ENCODE results near the gene OCA2.

OCA2 gene

GRCh38 chr15:27983496-27983895 lies 115.6 kb downstream of the OCA2 start:
- no peaks in the 10 kb centered on the region for H3K36me3 ChIP-seq
- no peak overlapping the region for H3K27ac ChIP-seq
- no peaks in the 10 kb centered on the region for H3K27me3 ChIP-seq (ENCODE audit: insufficient read depth, low read depth, severe bottlenecking)
- H3K4me3 ChIP-seq (ENCODE audit: low read depth, low read length), result no peak overlapping the region
- DNase-seq, result no peak
- TF ChIP-seq CTCF (IDR thresholded peaks at IDR 0.05; ENCODE audit: low read depth, low read length), result no peak
- H3K9me3 ChIP-seq (ENCODE audit: severe bottlenecking), result no peaks in the 10 kb centered on the region

- H3K27ac ChIP-seq, result no peak overlapping the region
- H3K27me3 ChIP-seq (ENCODE audit: insufficient read depth, low read depth, severe bottlenecking), result no peaks in the 10 kb centered on the region
- peak; percentile 50 for DNase-seq
- no peak for TF ChIP-seq CTCF (IDR thresholded peaks at IDR 0.05; ENCODE audit: low read depth, low read length)
- H3K4me3 ChIP-seq (ENCODE audit: low read depth, low read length), result no peak overlapping the region
- no peaks in the 10 kb centered on the region for H3K9me3 ChIP-seq (ENCODE audit: severe bottlenecking)
- no peaks in the 10 kb centered on the region for H3K36me3 ChIP-seq
Observed at GRCh38 chr15:27977696-27978095, 121.4 kb downstream of the OCA2 start.

GRCh38 chr15:27973886-27974285 lies 125.2 kb downstream of the OCA2 start:
- no peak for DNase-seq
- H3K9me3 ChIP-seq (ENCODE audit: severe bottlenecking), result no peaks in the 10 kb centered on the region
- no peaks in the 10 kb centered on the region for H3K36me3 ChIP-seq
- no peak overlapping the region for H3K27ac ChIP-seq
- TF ChIP-seq CTCF (IDR thresholded peaks at IDR 0.05; ENCODE audit: low read depth, low read length), result no peak
- no peaks in the 10 kb centered on the region for H3K27me3 ChIP-seq (ENCODE audit: insufficient read depth, low read depth, severe bottlenecking)
- H3K4me3 ChIP-seq (ENCODE audit: low read depth, low read length), result no peak overlapping the region

GRCh38 chr15:27970661-27971392 lies 128.3 kb downstream of the OCA2 start:
- H3K9me3 ChIP-seq (ENCODE audit: severe bottlenecking), result no peaks in the 10 kb centered on the region
- H3K27me3 ChIP-seq (ENCODE audit: insufficient read depth, low read depth, severe bottlenecking), result no peaks in the 10 kb centered on the region
- H3K36me3 ChIP-seq, result no peaks in the 10 kb centered on the region
- no peak for DNase-seq
- H3K27ac ChIP-seq, result no peak overlapping the region
- no peak overlapping the region for H3K4me3 ChIP-seq (ENCODE audit: low read depth, low read length)
- TF ChIP-seq CTCF (IDR thresholded peaks at IDR 0.05; ENCODE audit: low read depth, low read length), result no peak

GRCh38 chr15:27967541-27967940 lies 131.6 kb downstream of the OCA2 start:
- H3K27me3 ChIP-seq (ENCODE audit: insufficient read depth, low read depth, severe bottlenecking), result no peaks in the 10 kb centered on the region
- TF ChIP-seq CTCF (IDR thresholded peaks at IDR 0.05; ENCODE audit: low read depth, low read length), result no peak
- H3K4me3 ChIP-seq (ENCODE audit: low read depth, low read length), result no peak overlapping the region
- H3K9me3 ChIP-seq (ENCODE audit: severe bottlenecking), result no peaks in the 10 kb centered on the region
- H3K36me3 ChIP-seq, result no peaks in the 10 kb centered on the region
- H3K27ac ChIP-seq, result no peak overlapping the region
- DNase-seq, result no peak

GRCh38 chr15:27965546-27965945 lies 133.6 kb downstream of the OCA2 start:
- H3K27ac ChIP-seq, result no peak overlapping the region
- TF ChIP-seq CTCF (IDR thresholded peaks at IDR 0.05; ENCODE audit: low read depth, low read length), result no peak
- no peaks in the 10 kb centered on the region for H3K9me3 ChIP-seq (ENCODE audit: severe bottlenecking)
- no peaks in the 10 kb centered on the region for H3K27me3 ChIP-seq (ENCODE audit: insufficient read depth, low read depth, severe bottlenecking)
- H3K4me3 ChIP-seq (ENCODE audit: low read depth, low read length), result no peak overlapping the region
- no peaks in the 10 kb centered on the region for H3K36me3 ChIP-seq
- no peak for DNase-seq
